Lung (tissue), 16 donors: Measurements from ENCODE around the gene SZT2. TPM values are rescaled to one million over a fixed set of nuclear protein-coding genes. Genes with fewer than 3 reads are reported as not detected.

Source experiments
- ATAC-seq: fragments of 200-7000 bp; cut with Tn5 transposase; one replicate; pipeline ENCODE4 v1.9.1; 2020; ENCODE audit warnings: moderate number of reproducible peaks; ENCODE audit not compliant: insufficient read depth, low FRiP score
- DNase-seq, 3 donors: peaks; one replicate each; pipeline ENCODE4 v3.0.0-alpha.2; 2013 to 2017
- H3K27ac ChIP-seq, 2 donors: one replicate each; pipeline ENCODE4 v1.5.1; 2013; ENCODE audit warnings: mild to moderate bottlenecking in 2 of 2, moderate library complexity in 2 of 2, control low read depth in 1 of 2, inconsistent platforms in 1 of 2, low read depth in 1 of 2, low read length in 1 of 2
- H3K27me3 ChIP-seq, 3 donors: one replicate each; pipeline ENCODE4 v1.5.1; 2013; ENCODE audit warnings: low read length in 2 of 3; ENCODE audit not compliant: control insufficient read depth in 3 of 3, insufficient read depth in 3 of 3
- H3K36me3 ChIP-seq, 4 donors: one replicate each; pipeline ENCODE4 v1.5.1; 2013; ENCODE audit warnings: low read length in 4 of 4, mild to moderate bottlenecking in 1 of 4, moderate library complexity in 1 of 4; ENCODE audit not compliant: control insufficient read depth in 4 of 4, insufficient read depth in 4 of 4
- H3K4me1 ChIP-seq, 5 donors: one replicate each; pipeline ENCODE4 v1.5.1; 2013; ENCODE audit warnings: low read length in 5 of 5, mild to moderate bottlenecking in 2 of 5, moderate library complexity in 1 of 5; ENCODE audit not compliant: control insufficient read depth in 5 of 5, insufficient read depth in 5 of 5
- H3K4me3 ChIP-seq: one replicate; pipeline ENCODE4 v1.5.1; 2013; ENCODE audit warnings: mild to moderate bottlenecking, control low read depth, moderate library complexity
- H3K9ac ChIP-seq, 2 donors: one replicate each; pipeline ENCODE4 v1.5.1; 2013; ENCODE audit warnings: low read length in 2 of 2, control low read depth in 1 of 2; ENCODE audit not compliant: insufficient read depth in 1 of 2
- H3K9me3 ChIP-seq, 4 donors: one replicate each; pipeline ENCODE4 v1.5.1; 2013; ENCODE audit warnings: low read length in 3 of 4, mild to moderate bottlenecking in 1 of 4, moderate library complexity in 1 of 4; ENCODE audit not compliant: control insufficient read depth in 4 of 4, insufficient read depth in 3 of 4
- CTCF ChIP-seq: IDR thresholded peaks from 2 replicates; pipeline ENCODE4 v1.5.1; 2012; ENCODE audit warnings: mild to moderate bottlenecking; ENCODE audit errors: control extremely low read depth, extremely low read depth
- WGBS, 2 donors: extraction: QIAGEN DNeasy Blood & Tissue Kit; methylation state at CpG; one replicate each; pipeline ENCODE4 v1.1.7; 2013; 5-methylcytosine and 5-hydroxymethylcytosine counted together
- long read RNA-seq, 5 donors: transcript quantifications; one replicate each; lab custom pipeline, GENCODE V29; 2026
- polyA plus RNA-seq, 2 donors: library from polyadenylated mRNA; stranded (reverse); fragments of 200-250 nt; gene quantifications; one replicate each; pipeline ENCODE4 v1.2.1, GENCODE V29; 2013
- total RNA-seq, 2 donors: library from RNA; depleted of rRNA in 1 of 2; stranded (reverse); fragments of >200 nt in 1 of 2; gene quantifications; one replicate each; pipeline ENCODE4 v1.2.1, GENCODE V29; 2014 to 2021
- donor health status: control.
- donor health status: control.
- donor health status: Bipolar disorder and iron deficiency.
- donor health status: healthy.
- donor health status: DM: yes; HTN: yes; CAD: no.

SZT2 gene
- total RNA-seq (10 to 100 TPM; 48.5 to 71.5 TPM), polyA plus RNA-seq (10 to 100 TPM; 15.2 to 31.8 TPM)
- long read RNA-seq, donor 1, partial matches to known transcripts = 62 of 127 reads
- long read RNA-seq, donor 1, other reads (novel, unspliced or antisense) = 65 of 127 reads
- long read RNA-seq, donor 2, partial matches to known transcripts = 21 of 47 reads
- long read RNA-seq, donor 2, other reads (novel, unspliced or antisense) = 26 of 47 reads
- long read RNA-seq, donor 3, partial matches to known transcripts = 6 of 49 reads
- long read RNA-seq, donor 3, other reads (novel, unspliced or antisense) = 42 of 49 reads
- long read RNA-seq, donor 4, partial matches to known transcripts = 7 of 10 reads
- long read RNA-seq, donor 4, other reads (novel, unspliced or antisense) = 0 of 10 reads
- long read RNA-seq, donor 5 = 0 reads

DNA sequence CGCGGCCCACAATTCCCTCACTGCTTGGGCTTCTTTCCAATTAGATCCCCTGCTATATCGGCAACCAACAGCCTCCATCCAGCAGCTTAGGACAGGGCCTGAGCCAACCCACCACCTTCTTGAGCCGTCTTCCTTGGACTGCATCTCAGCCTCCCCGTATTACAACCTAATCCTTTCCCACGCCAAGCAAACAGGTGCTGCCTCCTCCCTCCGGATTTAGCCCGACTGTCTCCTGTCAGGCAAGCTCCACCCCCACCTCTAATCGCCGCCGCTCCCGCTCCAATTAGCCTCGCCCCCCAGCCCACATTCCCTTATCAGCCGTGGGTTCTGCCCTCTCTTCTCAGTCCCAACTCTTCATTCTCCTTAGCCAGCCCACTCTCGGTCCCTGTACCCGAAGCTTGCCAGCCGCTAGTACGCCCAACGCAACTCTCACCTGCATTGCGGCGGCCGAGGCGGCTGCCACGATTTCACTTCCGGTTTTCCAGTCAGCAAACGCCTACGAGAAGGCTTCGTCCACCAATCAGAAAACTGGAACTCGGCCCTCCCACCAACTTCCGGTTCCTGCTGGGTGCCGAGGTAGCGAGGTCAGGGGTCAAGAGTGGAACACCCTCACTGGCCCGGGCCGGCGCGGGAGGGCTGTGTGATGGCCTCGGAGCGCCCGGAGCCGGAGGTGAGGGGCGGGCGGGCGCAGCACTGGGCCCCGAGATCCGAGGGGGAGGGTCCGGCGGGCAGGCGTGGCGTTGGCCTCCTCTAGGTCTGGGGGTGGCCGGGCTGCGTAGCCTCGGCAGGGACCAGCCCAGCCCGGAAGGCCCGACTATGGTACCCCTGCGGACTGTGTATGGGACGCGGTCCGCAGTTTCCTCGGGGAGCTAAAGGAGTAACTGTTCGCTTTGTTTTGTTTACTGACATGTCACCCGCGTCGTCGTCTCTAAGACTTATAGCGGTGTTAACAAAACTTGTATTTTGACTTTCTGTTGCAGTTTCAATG lies at the start of gene SZT2, which contains the start of gene MED8:
Gene SZT2, plus strand, starts transcription at position 574 of the 988 bp plus-strand sequence. Its CDS starts 70 bp downstream, at position 644.
Gene MED8, minus strand, starts transcription at position 475 of the 988 bp plus-strand sequence. Its CDS starts 36 bp downstream, at position 439.
- DNase-seq (peak; percentile 93 to 97 (median 96)), ATAC-seq (peak; percentile 97)
- no peaks in the 10 kb centered on the region for H3K27me3 ChIP-seq
- peaks cover 4 to 20% (median 14%) of the 10 kb centered on the region in 5 donors for H3K4me1 ChIP-seq
- peak within 1 kb of the TSS; percentile 86 to 95 for H3K27ac ChIP-seq
- peak within 1 kb of the TSS; percentile 87 to 93 for H3K9ac ChIP-seq
- WGBS, 2 donors = 0 to 1% methylated on average over 54 to 65 of the region's 65 CpGs
- no peak for TF ChIP-seq CTCF
- peaks cover 25 to 30% (median 27%) of the 10 kb centered on the region in 4 donors for H3K36me3 ChIP-seq
- peak within 1 kb of the TSS; percentile 98 for H3K4me3 ChIP-seq
- peaks cover 0 to 2% (median 0%) of the 10 kb centered on the region in 4 donors for H3K9me3 ChIP-seq

- Histone ChIP-seq H3K9ac (no peak overlapping the region), H3K27me3 (no peaks in the 10 kb centered on the region), H3K27ac (no peak overlapping the region), H3K36me3 (no peaks in the 10 kb centered on the region), H3K9me3 (no peaks in the 10 kb centered on the region), H3K4me3 (no peak overlapping the region), H3K4me1 (peaks cover 0 to 3% (median 0%) of the 10 kb centered on the region in 5 donors)
- ATAC-seq = no peak
- DNase-seq = no peak
- no peak for TF ChIP-seq CTCF
- WGBS, 2 donors = 62 to 87% methylated on average over 1 of the region's 1 CpG
These were observed 49.1 kb upstream of the SZT2 start for GRCh38 chr1:43340559-43340958.

DNA sequence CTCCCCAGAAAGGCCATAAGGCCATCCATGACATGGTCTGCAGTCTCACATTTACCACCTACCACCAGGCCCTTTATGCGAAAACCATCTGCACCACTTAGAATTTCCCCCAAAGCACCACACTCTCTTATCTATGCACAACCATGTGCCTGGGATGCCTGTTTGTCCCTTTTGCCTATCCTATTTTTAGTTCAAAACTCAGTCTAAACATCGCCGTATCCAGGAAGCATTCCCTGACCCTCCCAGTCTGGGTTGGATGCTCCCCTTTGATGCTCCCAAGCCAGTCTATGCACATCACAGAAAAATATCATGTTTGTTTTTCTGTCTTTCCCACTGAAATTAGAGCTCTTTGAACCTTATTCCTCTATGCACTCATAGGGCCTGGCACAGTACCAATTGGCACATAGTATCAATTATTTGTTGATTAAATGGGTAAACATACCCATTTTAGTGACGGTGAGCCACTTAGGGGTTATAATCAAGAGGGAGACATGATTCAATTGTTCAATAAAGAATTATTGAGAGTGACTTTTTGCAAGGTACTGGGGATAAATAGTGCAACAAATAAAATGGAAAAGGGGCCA lies 45.3 kb upstream of the SZT2 start:
- Histone ChIP-seq H3K4me1 (peaks cover 0 to 12% (median 2%) of the 10 kb centered on the region in 5 donors), H3K27ac (peak overlapping the region in 1 of 2 donors; percentile 82), H3K9ac (no peak overlapping the region), H3K27me3 (peaks cover 0 to 5% (median 0%) of the 10 kb centered on the region in 3 donors), H3K4me3 (no peak overlapping the region), H3K36me3 (no peaks in the 10 kb centered on the region), H3K9me3 (no peaks in the 10 kb centered on the region)
- DNase-seq = peak in 2 of 3 donors; percentile 45 to 64
- no peak for TF ChIP-seq CTCF
- WGBS, 2 donors = 59 to 67% methylated on average over 4 of the region's 4 CpGs
- no peak for ATAC-seq
